ENCODE measurements around the gene IL17RB.

DNA sequence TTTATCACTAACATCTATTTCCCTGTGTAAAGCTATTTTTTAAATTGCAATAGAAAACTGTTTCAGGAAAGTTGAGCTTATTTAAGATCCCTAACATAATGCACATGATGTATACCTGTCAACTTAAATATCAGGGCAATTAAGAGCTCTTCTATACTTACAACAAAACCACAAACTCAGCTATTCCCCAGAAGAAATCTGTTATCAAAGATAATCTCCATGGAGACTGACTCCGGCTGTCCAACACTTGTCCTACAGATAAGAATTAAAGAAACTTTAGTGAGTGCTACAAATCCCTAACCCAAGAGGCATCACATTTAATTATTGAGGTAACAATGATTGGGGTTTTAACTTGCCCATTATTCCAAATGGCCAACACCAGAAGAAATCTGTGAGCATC, 41.9 kb downstream of the IL17RB start:
- TF ChIP-seq SIN3A (IDR thresholded peaks at IDR 0.05; ENCODE audit: borderline replicate concordance, insufficient read depth, low read length) (no peak), POLR2AphosphoS5 (IDR thresholded peaks at IDR 0.05; ENCODE audit: low read depth, low read length) (no peak), TAF1 (IDR thresholded peaks at IDR 0.05; ENCODE audit: borderline replicate concordance, insufficient read depth, low read length) (no peak), FOXP2 (optimal IDR thresholded peaks at IDR 0.05; ENCODE audit: borderline replicate concordance, extremely low read depth, extremely low read length, insufficient read depth) (no peak)
- TF ChIP-seq, protein P1, sequence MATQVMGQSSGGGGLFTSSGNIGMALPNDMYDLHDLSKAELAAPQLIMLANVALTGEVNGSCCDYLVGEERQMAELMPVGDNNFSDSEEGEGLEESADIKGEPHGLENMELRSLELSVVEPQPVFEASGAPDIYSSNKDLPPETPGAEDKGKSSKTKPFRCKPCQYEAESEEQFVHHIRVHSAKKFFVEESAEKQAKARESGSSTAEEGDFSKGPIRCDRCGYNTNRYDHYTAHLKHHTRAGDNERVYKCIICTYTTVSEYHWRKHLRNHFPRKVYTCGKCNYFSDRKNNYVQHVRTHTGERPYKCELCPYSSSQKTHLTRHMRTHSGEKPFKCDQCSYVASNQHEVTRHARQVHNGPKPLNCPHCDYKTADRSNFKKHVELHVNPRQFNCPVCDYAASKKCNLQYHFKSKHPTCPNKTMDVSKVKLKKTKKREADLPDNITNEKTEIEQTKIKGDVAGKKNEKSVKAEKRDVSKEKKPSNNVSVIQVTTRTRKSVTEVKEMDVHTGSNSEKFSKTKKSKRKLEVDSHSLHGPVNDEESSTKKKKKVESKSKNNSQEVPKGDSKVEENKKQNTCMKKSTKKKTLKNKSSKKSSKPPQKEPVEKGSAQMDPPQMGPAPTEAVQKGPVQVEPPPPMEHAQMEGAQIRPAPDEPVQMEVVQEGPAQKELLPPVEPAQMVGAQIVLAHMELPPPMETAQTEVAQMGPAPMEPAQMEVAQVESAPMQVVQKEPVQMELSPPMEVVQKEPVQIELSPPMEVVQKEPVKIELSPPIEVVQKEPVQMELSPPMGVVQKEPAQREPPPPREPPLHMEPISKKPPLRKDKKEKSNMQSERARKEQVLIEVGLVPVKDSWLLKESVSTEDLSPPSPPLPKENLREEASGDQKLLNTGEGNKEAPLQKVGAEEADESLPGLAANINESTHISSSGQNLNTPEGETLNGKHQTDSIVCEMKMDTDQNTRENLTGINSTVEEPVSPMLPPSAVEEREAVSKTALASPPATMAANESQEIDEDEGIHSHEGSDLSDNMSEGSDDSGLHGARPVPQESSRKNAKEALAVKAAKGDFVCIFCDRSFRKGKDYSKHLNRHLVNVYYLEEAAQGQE (IDR thresholded peaks at IDR 0.05; ENCODE audit: insufficient read depth in 1 of 2, low read depth in 2 of 2, low read length in 2 of 2) = no peak

All from PFSK-1 (cell line).